ENCODE results near the gene CLIC5. TPM values are rescaled to one million over a fixed set of nuclear protein-coding genes. Genes with fewer than 3 reads are reported as not detected.

The CLIC5 gene
- total and polyA plus RNA-seq, 2 donors (not counting 1 experiment from before 2014, with no cell fraction given): 0.96 to 0.97 TPM

- no peak overlapping the region for H3K4me3 Mint-ChIP-seq
- H3K9me3 Mint-ChIP-seq (ENCODE audit: insufficient read depth): no peaks in the 10 kb centered on the region
- DNase-seq (no peak), ATAC-seq (ENCODE audit: low read depth) (no peak)
- TF ChIP-seq EZH2 (IDR thresholded peaks at IDR 0.05; ENCODE audit: borderline replicate concordance, insufficient read depth, low read depth, low read length, poor library complexity, severe bottlenecking): no peak
- no peak for TF ChIP-seq CTCF (IDR thresholded peaks at IDR 0.05)
- intact Hi-C loops (cut with micrococcal nuclease): no loop called here
- Histone ChIP-seq H3K9me3 (ENCODE audit: control extremely low read depth in 1 of 3, control insufficient read depth in 2 of 3, insufficient read depth in 1 of 3, low read length in 2 of 3) (no peaks in the 10 kb centered on the region), H3K79me2 (ENCODE audit: control insufficient read depth, insufficient read depth, low read length) (no peaks in the 10 kb centered on the region), H3K4me3 (ENCODE audit: control extremely low read depth in 1 of 5, extremely low read depth in 1 of 5, insufficient read depth in 1 of 5, low read depth in 2 of 5, low read length in 4 of 5) (no peak overlapping the region), H3K27me3 (replicated peaks in 1 of 4; ENCODE audit: control extremely low read depth in 1 of 4, control insufficient read depth in 3 of 4, insufficient read depth in 4 of 4, low read length in 3 of 4) (peaks cover 0 to 17% (median 2%) of the 10 kb centered on the region in 4 experiments), H4K20me1 (ENCODE audit: control insufficient read depth, insufficient read depth, low read length, poor library complexity, severe bottlenecking) (no peaks in the 10 kb centered on the region), H2AFZ (ENCODE audit: insufficient read depth, low read depth, low read length, poor library complexity, severe bottlenecking) (no peak overlapping the region), H3K36me3 (replicated peaks in 1 of 2; ENCODE audit: control extremely low read depth in 1 of 2, control insufficient read depth in 1 of 2, extremely low read depth in 1 of 2, insufficient read depth in 2 of 2, low read length in 1 of 2) (no peaks in the 10 kb centered on the region), H3K4me2 (replicated peaks; ENCODE audit: low read depth, low read length, poor library complexity, severe bottlenecking) (no peak overlapping the region), H3K4me1 (ENCODE audit: control insufficient read depth in 2 of 2, insufficient read depth in 2 of 2, low read length in 2 of 2) (no peaks in the 10 kb centered on the region), H3K9ac (ENCODE audit: low read length) (no peak overlapping the region), H3K27ac (ENCODE audit: low read length in 2 of 2) (no peak overlapping the region)
- CTCF ChIA-PET: no interaction called here
- no peaks in the 10 kb centered on the region for H3K4me1 Mint-ChIP-seq
- H3K27me3 Mint-ChIP-seq: peaks cover 26% of the 10 kb centered on the region
- POLR2A ChIA-PET: no interaction called here
- H3K27ac Mint-ChIP-seq: no peak overlapping the region
These were observed 47.3 kb upstream of the CLIC5 start for GRCh38 chr6:46062991-46063390.

GRCh38 chr6:46062312-46062711, 46.7 kb upstream of the CLIC5 start:
- peaks cover 0 to 17% (median 3%) of the 10 kb centered on the region in 4 experiments for H3K27me3 ChIP-seq (replicated peaks in 1 of 4; ENCODE audit: control extremely low read depth in 1 of 4, control insufficient read depth in 3 of 4, insufficient read depth in 4 of 4, low read length in 3 of 4)
- CTCF ChIA-PET: no interaction called here
- ATAC-seq (ENCODE audit: low read depth): no peak
- H4K20me1 ChIP-seq (ENCODE audit: control insufficient read depth, insufficient read depth, low read length, poor library complexity, severe bottlenecking): no peaks in the 10 kb centered on the region
- no peaks in the 10 kb centered on the region for H3K79me2 ChIP-seq (ENCODE audit: control insufficient read depth, insufficient read depth, low read length)
- Mint-ChIP-seq H3K4me1 (no peaks in the 10 kb centered on the region), H3K4me3 (no peak overlapping the region), H3K27ac (no peak overlapping the region), H3K27me3 (peaks cover 31% of the 10 kb centered on the region), H3K9me3 (ENCODE audit: insufficient read depth) (no peaks in the 10 kb centered on the region)
- H3K4me2 ChIP-seq (replicated peaks; ENCODE audit: low read depth, low read length, poor library complexity, severe bottlenecking): no peak overlapping the region
- H3K27ac ChIP-seq (ENCODE audit: low read length in 2 of 2): no peak overlapping the region
- intact Hi-C loops (cut with micrococcal nuclease): no loop called here
- H3K4me3 ChIP-seq (ENCODE audit: control extremely low read depth in 1 of 5, extremely low read depth in 1 of 5, insufficient read depth in 1 of 5, low read depth in 2 of 5, low read length in 4 of 5): no peak overlapping the region
- POLR2A ChIA-PET: no interaction called here
- 50% methylated on average over 1 of the region's 2 CpGs for WGBS (ENCODE audit: insufficient coverage)
- TF ChIP-seq EZH2 (IDR thresholded peaks at IDR 0.05; ENCODE audit: borderline replicate concordance, insufficient read depth, low read depth, low read length, poor library complexity, severe bottlenecking): no peak
- no peak for TF ChIP-seq CTCF (IDR thresholded peaks at IDR 0.05)
- no peaks in the 10 kb centered on the region for H3K9me3 ChIP-seq (ENCODE audit: control extremely low read depth in 1 of 3, control insufficient read depth in 2 of 3, insufficient read depth in 1 of 3, low read length in 2 of 3)
- no peak overlapping the region for H3K9ac ChIP-seq (ENCODE audit: low read length)
- H2AFZ ChIP-seq (ENCODE audit: insufficient read depth, low read depth, low read length, poor library complexity, severe bottlenecking): no peak overlapping the region
- H3K4me1 ChIP-seq (ENCODE audit: control insufficient read depth in 2 of 2, insufficient read depth in 2 of 2, low read length in 2 of 2): no peaks in the 10 kb centered on the region
- no peaks in the 10 kb centered on the region for H3K36me3 ChIP-seq (replicated peaks in 1 of 2; ENCODE audit: control extremely low read depth in 1 of 2, control insufficient read depth in 1 of 2, extremely low read depth in 1 of 2, insufficient read depth in 2 of 2, low read length in 1 of 2)
- no peak for DNase-seq

Data from B cell (primary cell).